Measurements from ENCODE around the gene TSPAN1. TPM values are rescaled to one million over a fixed set of nuclear protein-coding genes. Genes with fewer than 3 reads are reported as not detected.

The TSPAN1 gene
- total RNA-seq, 1 donor from 2014 or later = 0.63 TPM

DNA sequence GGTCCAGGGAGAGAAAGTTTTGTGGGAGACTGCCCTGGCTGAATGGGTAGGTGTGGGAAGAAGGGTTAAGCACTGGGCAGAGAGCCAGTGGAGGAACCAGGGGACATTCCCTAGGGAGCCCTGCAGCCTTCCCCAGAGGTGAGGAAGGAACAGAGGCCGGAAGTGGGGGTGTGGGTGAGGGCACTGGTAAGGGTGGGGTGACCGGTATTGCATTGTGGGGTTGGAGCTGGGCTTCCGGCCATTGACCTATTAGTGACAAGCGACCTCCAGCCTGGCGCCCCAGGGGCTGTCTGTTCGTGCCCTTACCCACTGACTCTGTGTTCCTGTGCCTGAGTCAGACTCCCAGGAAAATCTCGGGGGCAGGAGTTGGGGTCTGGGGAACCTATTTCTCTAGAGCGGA, 3.5 kb upstream of the TSPAN1 start:
- peaks cover 14% of the 10 kb centered on the region for H3K4me1 Mint-ChIP-seq
- TF ChIP-seq, protein P1, sequence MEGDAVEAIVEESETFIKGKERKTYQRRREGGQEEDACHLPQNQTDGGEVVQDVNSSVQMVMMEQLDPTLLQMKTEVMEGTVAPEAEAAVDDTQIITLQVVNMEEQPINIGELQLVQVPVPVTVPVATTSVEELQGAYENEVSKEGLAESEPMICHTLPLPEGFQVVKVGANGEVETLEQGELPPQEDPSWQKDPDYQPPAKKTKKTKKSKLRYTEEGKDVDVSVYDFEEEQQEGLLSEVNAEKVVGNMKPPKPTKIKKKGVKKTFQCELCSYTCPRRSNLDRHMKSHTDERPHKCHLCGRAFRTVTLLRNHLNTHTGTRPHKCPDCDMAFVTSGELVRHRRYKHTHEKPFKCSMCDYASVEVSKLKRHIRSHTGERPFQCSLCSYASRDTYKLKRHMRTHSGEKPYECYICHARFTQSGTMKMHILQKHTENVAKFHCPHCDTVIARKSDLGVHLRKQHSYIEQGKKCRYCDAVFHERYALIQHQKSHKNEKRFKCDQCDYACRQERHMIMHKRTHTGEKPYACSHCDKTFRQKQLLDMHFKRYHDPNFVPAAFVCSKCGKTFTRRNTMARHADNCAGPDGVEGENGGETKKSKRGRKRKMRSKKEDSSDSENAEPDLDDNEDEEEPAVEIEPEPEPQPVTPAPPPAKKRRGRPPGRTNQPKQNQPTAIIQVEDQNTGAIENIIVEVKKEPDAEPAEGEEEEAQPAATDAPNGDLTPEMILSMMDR (IDR thresholded peaks at IDR 0.05; ENCODE audit: unreplicated experiment) = no peak
- no peaks in the 10 kb centered on the region for H3K9me3 Mint-ChIP-seq
- H3K27ac Mint-ChIP-seq = no peak overlapping the region
- no peak overlapping the region for H3K4me3 Mint-ChIP-seq
- peaks cover 28% of the 10 kb centered on the region for H3K27me3 Mint-ChIP-seq (ENCODE audit: low read depth)
- no peak for DNase-seq (ENCODE audit: low spot score in 2 of 2, unreplicated experiment in 2 of 2)
- H3K36me3 Mint-ChIP-seq = no peaks in the 10 kb centered on the region

DNA sequence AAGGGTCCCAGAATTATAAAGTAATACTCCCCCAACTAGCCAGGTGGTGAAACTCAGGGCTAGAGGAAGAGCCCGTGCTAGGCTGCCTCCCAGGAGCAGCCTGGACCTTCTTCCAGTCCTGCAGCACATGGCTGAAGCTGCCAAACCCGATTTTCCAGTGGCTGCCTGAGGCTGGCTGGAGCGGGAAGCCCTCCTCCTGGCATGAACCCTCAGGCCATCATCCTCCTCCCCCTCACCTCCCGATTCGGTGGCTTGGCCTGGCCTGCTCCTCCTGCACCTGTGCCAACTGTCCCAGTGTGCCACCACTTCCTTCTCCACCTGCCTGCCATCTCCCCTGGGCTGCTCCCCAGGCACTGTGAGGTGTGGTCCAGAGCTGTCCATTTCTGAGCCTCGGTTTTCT, 3.0 kb upstream of the TSPAN1 start:
- H3K4me1 Mint-ChIP-seq = peaks cover 14% of the 10 kb centered on the region
- peak in 1 of 2 experiments; percentile 63 for DNase-seq (ENCODE audit: low spot score in 2 of 2, unreplicated experiment in 2 of 2)
- peak overlapping the region; percentile 39 for H3K27ac Mint-ChIP-seq
- peaks cover 23% of the 10 kb centered on the region for H3K27me3 Mint-ChIP-seq (ENCODE audit: low read depth)
- no peaks in the 10 kb centered on the region for H3K36me3 Mint-ChIP-seq
- TF ChIP-seq, protein P1 (IDR thresholded peaks at IDR 0.05; ENCODE audit: unreplicated experiment) = no peak
- H3K9me3 Mint-ChIP-seq = no peaks in the 10 kb centered on the region
- no peak overlapping the region for H3K4me3 Mint-ChIP-seq

DNA sequence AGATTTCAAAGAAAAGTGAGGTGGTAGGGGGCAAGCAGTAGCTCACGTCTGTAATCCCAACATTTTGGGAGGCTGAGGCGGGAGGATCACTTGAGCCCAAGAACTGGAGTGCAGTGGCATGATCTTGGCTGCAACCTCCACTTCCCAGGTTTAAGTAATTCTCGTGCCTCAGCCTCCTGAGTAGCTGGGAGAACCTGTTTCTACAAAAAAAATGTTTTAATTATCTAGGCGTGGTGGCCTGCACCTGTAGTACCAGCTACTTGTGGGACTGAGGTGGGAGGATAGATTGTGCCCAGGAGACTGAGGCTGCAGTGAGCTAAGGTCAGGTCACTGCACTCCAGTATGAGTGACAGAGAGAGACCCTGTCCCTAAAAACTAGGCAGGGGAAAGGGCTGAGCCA, 2.6 kb upstream of the TSPAN1 start:
- Mint-ChIP-seq H3K9me3 (no peaks in the 10 kb centered on the region), H3K36me3 (no peaks in the 10 kb centered on the region), H3K4me1 (peaks cover 14% of the 10 kb centered on the region), H3K27ac (no peak overlapping the region), H3K4me3 (no peak overlapping the region), H3K27me3 (ENCODE audit: low read depth) (peaks cover 18% of the 10 kb centered on the region)
- DNase-seq (ENCODE audit: low spot score in 2 of 2, unreplicated experiment in 2 of 2) = no peak
- TF ChIP-seq, protein P1 (IDR thresholded peaks at IDR 0.05; ENCODE audit: unreplicated experiment) = no peak

DNA sequence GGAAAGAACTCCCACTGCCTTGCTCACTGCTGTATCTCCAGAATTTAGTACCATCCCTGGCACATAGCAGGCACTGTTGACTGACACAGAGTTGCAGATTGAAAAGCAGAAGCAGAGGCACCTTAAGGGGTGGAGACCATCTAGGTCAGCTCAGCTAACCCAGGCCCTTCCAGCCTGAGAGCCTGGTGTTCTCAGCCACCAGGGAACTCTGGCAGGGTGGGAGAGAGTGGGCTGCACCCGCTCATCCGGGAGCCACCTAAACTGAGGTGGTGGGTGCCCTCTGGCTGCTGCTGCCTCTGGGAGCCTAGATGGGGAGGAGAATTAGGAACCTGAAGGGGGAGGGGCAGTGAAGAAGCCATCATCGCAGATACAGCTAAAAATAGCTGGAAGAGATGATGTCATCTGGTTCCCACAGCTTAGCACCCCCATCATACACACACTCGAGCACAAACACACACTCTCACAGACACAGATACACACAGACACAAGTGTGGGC, 1.5 kb upstream of the TSPAN1 start:
- no peaks in the 10 kb centered on the region for H3K9me3 Mint-ChIP-seq
- H3K4me1 Mint-ChIP-seq = peaks cover 14% of the 10 kb centered on the region
- no peak for DNase-seq (ENCODE audit: low spot score in 2 of 2, unreplicated experiment in 2 of 2)
- H3K27ac Mint-ChIP-seq = no peak overlapping the region
- H3K27me3 Mint-ChIP-seq (ENCODE audit: low read depth) = peaks cover 8% of the 10 kb centered on the region
- TF ChIP-seq, protein P1 (IDR thresholded peaks at IDR 0.05; ENCODE audit: unreplicated experiment) = no peak
- H3K4me3 Mint-ChIP-seq = no peak overlapping the region
- H3K36me3 Mint-ChIP-seq = no peaks in the 10 kb centered on the region

DNA sequence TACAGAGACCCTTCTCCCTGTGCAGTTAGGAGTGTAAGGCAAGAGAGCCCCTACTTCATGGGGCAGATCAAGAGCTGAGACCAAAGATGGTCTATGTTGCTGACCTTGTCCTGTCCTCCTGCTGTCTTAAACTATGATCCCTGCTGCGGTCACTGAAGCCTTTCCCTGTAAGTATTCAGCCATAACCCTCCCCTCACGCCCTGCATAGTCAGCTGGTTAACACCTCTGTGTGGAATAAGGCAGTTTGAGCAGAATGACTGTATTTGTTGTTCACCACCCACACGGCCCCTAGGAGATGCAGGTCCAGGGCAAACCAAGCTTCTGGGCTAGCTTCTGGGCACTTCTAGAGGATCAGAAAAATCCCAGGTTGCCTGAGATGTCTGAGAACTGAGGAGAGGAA, 356 bp downstream of the TSPAN1 start:
- H3K4me1 Mint-ChIP-seq = peaks cover 14% of the 10 kb centered on the region
- no peaks in the 10 kb centered on the region for H3K36me3 Mint-ChIP-seq
- H3K4me3 Mint-ChIP-seq = no peak overlapping the region
- no peaks in the 10 kb centered on the region for H3K9me3 Mint-ChIP-seq
- H3K27me3 Mint-ChIP-seq (ENCODE audit: low read depth) = no peaks in the 10 kb centered on the region
- no peak for DNase-seq (ENCODE audit: low spot score in 2 of 2, unreplicated experiment in 2 of 2)
- TF ChIP-seq, protein P1 (IDR thresholded peaks at IDR 0.05; ENCODE audit: unreplicated experiment) = no peak
- no peak overlapping the region for H3K27ac Mint-ChIP-seq
